IMR-90 (cell line): ENCODE data around the gene CTRL. TPM values are rescaled to one million over a fixed set of nuclear protein-coding genes. Genes with fewer than 3 reads are reported as not detected.

Experiments used
- ATAC-seq: fragments of 200-7000 bp; cut with Tn5 transposase; 2 replicates; pipeline ENCODE4 v1.9.1; 2020; ENCODE audit warnings: low read depth, mild to moderate bottlenecking, moderate library complexity
- BruUV-seq: library from RNA; stranded (reverse); fragments of 400-500 nt; replicated peaks from 2 replicates; lab custom pipeline; 2021; lab: Mats Ljungman, UMichigan
- CTCF ChIA-PET: fragments of 300-600 bp; formaldehyde crosslinking; extraction: SDS; loops from one replicate; lab custom pipeline; 2021; ENCODE audit warnings: antibody characterized with exemption; lab: Yijun Ruan, JAX
- POLR2A ChIA-PET: fragments of 300-600 bp; sonication (Branson Sonifier 250); formaldehyde crosslinking; loops from one replicate; lab custom pipeline; 2022; ENCODE audit warnings: antibody characterized with exemption; ENCODE audit not compliant: unreplicated experiment; lab: Charles Lee
- DNase-seq: peaks from one replicate; pipeline ENCODE4 v3.0.0; 2013
- H2AFZ ChIP-seq: replicated peaks from 2 replicates; pipeline ENCODE3; 2013; ENCODE audit warnings: low read length, mild to moderate bottlenecking; ENCODE audit not compliant: poor library complexity
- H2AK5ac ChIP-seq: 2 replicates; pipeline ENCODE4 v1.6.1; 2013; ENCODE audit warnings: low read depth, low read length, inconsistent platforms
- H2AK9ac ChIP-seq: replicated peaks from 2 replicates; pipeline ENCODE3; 2013; ENCODE audit warnings: mild to moderate bottlenecking, low read depth, low read length, moderate library complexity; ENCODE audit not compliant: poor library complexity
- H2BK120ac ChIP-seq: 2 replicates; pipeline ENCODE4 v1.6.1; 2013; ENCODE audit warnings: low read depth, low read length, inconsistent platforms
- H2BK15ac ChIP-seq: 3 replicates; pipeline ENCODE4 v1.6.1; 2013; ENCODE audit warnings: low read depth, low read length, inconsistent platforms
- H2BK20ac ChIP-seq: 2 replicates; pipeline ENCODE4 v1.6.1; 2013; ENCODE audit warnings: low read depth, mild to moderate bottlenecking, inconsistent platforms, low read length, moderate library complexity
- H2BK5ac ChIP-seq: 2 replicates; pipeline ENCODE4 v1.6.1; 2013; ENCODE audit warnings: mild to moderate bottlenecking, low read depth, low read length, inconsistent platforms; ENCODE audit not compliant: poor library complexity, severe bottlenecking
- H3K14ac ChIP-seq: replicated peaks from 2 replicates; pipeline ENCODE4 v1.6.1; 2013; ENCODE audit warnings: low read depth, low read length, inconsistent platforms
- H3K18ac ChIP-seq: 2 replicates; pipeline ENCODE4 v1.6.1; 2013; ENCODE audit warnings: low read depth, low read length, control low read depth
- H3K23ac ChIP-seq: 2 replicates; pipeline ENCODE4 v1.6.1; 2013; ENCODE audit warnings: low read depth, low read length, inconsistent platforms
- H3K27ac ChIP-seq: 2 replicates; pipeline ENCODE4 v1.5.1; 2013; ENCODE audit warnings: mild to moderate bottlenecking, control low read depth, low read length; ENCODE audit not compliant: insufficient read depth
- H3K27me3 ChIP-seq: 2 replicates; pipeline ENCODE4 v1.6.1; 2013; ENCODE audit warnings: low read length; ENCODE audit not compliant: control insufficient read depth, insufficient read depth
- H3K36me3 ChIP-seq: 2 replicates; pipeline ENCODE4 v1.6.1; 2013; ENCODE audit warnings: low read length, mixed read lengths; ENCODE audit not compliant: control insufficient read depth, insufficient read depth
- H3K4ac ChIP-seq: 2 replicates; pipeline ENCODE4 v1.6.1; 2013; ENCODE audit warnings: low read depth, low read length, inconsistent platforms
- H3K4me1 ChIP-seq: 2 replicates; pipeline ENCODE4 v1.6.1; 2013; ENCODE audit warnings: low read length, mixed read lengths; ENCODE audit not compliant: control insufficient read depth, insufficient read depth
- H3K4me2 ChIP-seq: 2 replicates; pipeline ENCODE4 v1.6.1; 2013; ENCODE audit warnings: low read depth, mild to moderate bottlenecking, control low read depth, low read length, moderate library complexity
- H3K4me3 ChIP-seq: 2 replicates; pipeline ENCODE4 v1.5.1; 2013; ENCODE audit warnings: low read depth, mild to moderate bottlenecking, control low read depth, low read length, moderate library complexity; ENCODE audit not compliant: insufficient read depth
- H3K56ac ChIP-seq: 2 replicates; pipeline ENCODE4 v1.6.1; 2013; ENCODE audit warnings: low read length, inconsistent platforms; ENCODE audit not compliant: insufficient read depth; ENCODE audit errors: extremely low read depth
- H3K79me1 ChIP-seq, 2 experiments: 2 replicates each; pipeline ENCODE4 v1.6.1; 2013; ENCODE audit warnings: low read length in 2 of 2, inconsistent platforms in 1 of 2, low read depth in 1 of 2
- H3K9ac ChIP-seq: 2 replicates; pipeline ENCODE4 v1.6.1; 2013; ENCODE audit warnings: low read depth, low read length, control low read depth
- H3K9me1 ChIP-seq: 2 replicates; pipeline ENCODE4 v1.6.1; 2013; ENCODE audit warnings: low read length, inconsistent platforms; ENCODE audit not compliant: insufficient read depth
- H3K9me3 ChIP-seq: 2 replicates; pipeline ENCODE4 v1.6.1; 2013; ENCODE audit warnings: low read length; ENCODE audit not compliant: control insufficient read depth, insufficient read depth
- H4K20me1 ChIP-seq: 2 replicates; pipeline ENCODE4 v1.6.1; 2013; ENCODE audit warnings: low read length, inconsistent platforms; ENCODE audit not compliant: insufficient read depth
- H4K5ac ChIP-seq: 2 replicates; pipeline ENCODE4 v1.6.1; 2013; ENCODE audit warnings: mild to moderate bottlenecking, low read depth, low read length, control low read depth
- H4K8ac ChIP-seq, 2 experiments: 2 replicates each; pipeline ENCODE4 v1.6.1; 2013; ENCODE audit warnings: low read depth in 2 of 2, low read length in 2 of 2, control low read depth in 1 of 2, inconsistent platforms in 1 of 2
- H4K91ac ChIP-seq: 2 replicates; pipeline ENCODE4 v1.6.1; 2013; ENCODE audit warnings: low read depth, low read length, inconsistent platforms; ENCODE audit not compliant: insufficient read depth
- NFE2L2 ChIP-seq: fragments of 150-350 bp; IDR thresholded peaks from 2 replicates; pipeline ENCODE4 v1.6.1; 2016; ENCODE audit warnings: low read depth, mild to moderate bottlenecking, low read length
- RAD21 ChIP-seq: IDR thresholded peaks from 2 replicates; pipeline ENCODE4 v1.6.1; 2012; ENCODE audit warnings: low read length, improper control_type of control experiment
- WGBS, 2 experiments: methylation state at CpG; one replicate each; pipeline versions ENCODE4 v1.1.5 to v1.1.7; 2013; ENCODE audit warnings: missing lambda C conversion rate in 2 of 2; ENCODE audit not compliant: insufficient read length in 1 of 2; ENCODE audit errors: extremely low coverage in 2 of 2; 5-methylcytosine and 5-hydroxymethylcytosine counted together
- dilution Hi-C: fragments of 300-500 bp; cut with HindIII; formaldehyde crosslinking; loops from one replicate; pipeline ENCODE4 v1.14.3; 2018; ENCODE audit warnings: low sequenced_read_pairs; ENCODE audit not compliant: unreplicated experiment
- in situ Hi-C: fragments of 300-500 bp; cut with MboI; formaldehyde crosslinking; loops from 3 replicates; pipeline ENCODE4 v1.14.3; 2019; ENCODE audit warnings: low sequenced_read_pairs, inconsistent platforms, mixed read lengths
- intact Hi-C: fragments of 100-400 bp; cut with micrococcal nuclease; formaldehyde crosslinking; loops from 2 replicates; pipeline ENCODE4 v1.10.0; 2022
- polyA plus RNA-seq, 3 experiments: library from polyadenylated mRNA; depleted of rRNA; stranded (reverse); fragments of >200 nt; gene quantifications; 2 replicates each; pipeline ENCODE4 v1.2.3, GENCODE V29; 2012; ENCODE audit warnings: low replicate concordance in 1 of 3
- total RNA-seq: library from RNA; depleted of rRNA; stranded (reverse); fragments of >200 nt; gene quantifications from 2 replicates; pipeline ENCODE4 v1.2.3, GENCODE V29; 2012

CTRL gene
- total and polyA plus RNA-seq, 2 of the 4 experiments (the other 2 are of a cell fraction), result 0.18 to 1.1 TPM

- no peak overlapping the region for H2BK20ac ChIP-seq
- H3K9ac ChIP-seq, result no peak overlapping the region
- DNase-seq, result no peak
- H2AFZ ChIP-seq, result no peak overlapping the region
- no peaks in the 10 kb centered on the region for H3K27me3 ChIP-seq
- no peak overlapping the region for H2AK9ac ChIP-seq
- H2AK5ac ChIP-seq, result no peak overlapping the region
- H3K36me3 ChIP-seq, result peaks cover 62% of the 10 kb centered on the region
- peaks cover 48 to 96% of the 10 kb centered on the region in 2 experiments for H3K79me1 ChIP-seq
- H2BK5ac ChIP-seq, result no peak overlapping the region
- H3K18ac ChIP-seq, result no peak overlapping the region
- no peak overlapping the region for H3K14ac ChIP-seq
- POLR2A ChIA-PET, result no interaction called here
- no peak overlapping the region for H2BK120ac ChIP-seq
- dilution Hi-C loops (no loop called here), in situ Hi-C loops (no loop called here), intact Hi-C loops (loop anchor here (10.0 kb wide), 1 partner anchor 262 kb away; no protein-coding TSS in a partner anchor)
- no peak overlapping the region for H3K23ac ChIP-seq
- peaks cover 69% of the 10 kb centered on the region for H3K9me1 ChIP-seq
- H3K4me2 ChIP-seq, result no peak overlapping the region
- H3K4ac ChIP-seq, result no peak overlapping the region
- no peak overlapping the region for H3K4me3 ChIP-seq
- peaks cover 52% of the 10 kb centered on the region for H3K4me1 ChIP-seq
- WGBS, 2 experiments, result no CpG with 5 or more reads among the region's 2 CpGs
- no peak overlapping the region for H3K56ac ChIP-seq
- H3K27ac ChIP-seq, result no peak overlapping the region
- no peak for TF ChIP-seq RAD21
- no peak for TF ChIP-seq NFE2L2
- no peak for ATAC-seq
- H2BK15ac ChIP-seq, result no peak overlapping the region
- H4K20me1 ChIP-seq, result peaks cover 94% of the 10 kb centered on the region
- no TSS peak for BruUV-seq
- no peaks in the 10 kb centered on the region for H3K9me3 ChIP-seq
- CTCF ChIA-PET, result no interaction called here
- no peak overlapping the region for H4K5ac ChIP-seq
- no peak overlapping the region; a peak in 1 of 4 replicates for H4K8ac ChIP-seq
- no peak overlapping the region for H4K91ac ChIP-seq
Measured at GRCh38 chr16:67963292-67963661, 31.6 kb upstream of the CTRL start.
